K562 (cell line): ENCODE data around the gene CERS6. TPM values are rescaled to one million over a fixed set of nuclear protein-coding genes. Genes with fewer than 3 reads are reported as not detected.

Experiments
- ASH1L ChIP-seq: fragments of 450-650 bp; IDR thresholded peaks from 2 replicates; pipeline ENCODE4 v1.6.1; 2018; ENCODE audit warnings: borderline replicate concordance, mild to moderate bottlenecking, low read depth; ENCODE audit not compliant: partially characterized antibody
- BCL6 ChIP-seq: fragments of 250-450 bp; sonication (Bioruptor Pico); IDR thresholded peaks from 2 replicates; pipeline ENCODE4 v1.4.0; 2020
- FIP1L1 ChIP-seq: fragments of 200-400 bp; formaldehyde crosslinking; IDR thresholded peaks from 2 replicates; pipeline ENCODE4 v1.6.1; 2018; ENCODE audit warnings: mild to moderate bottlenecking, low read depth, low read length; ENCODE audit not compliant: poor library complexity, severe bottlenecking
- GATAD2B ChIP-seq: fragments of 450-650 bp; IDR thresholded peaks from 2 replicates; pipeline ENCODE4 v1.6.1; 2017; ENCODE audit warnings: mild to moderate bottlenecking, borderline replicate concordance
- GTF2E2 ChIP-seq: fragments of 200-800 bp; sonication (Bioruptor generic); IDR thresholded peaks from 2 replicates; pipeline ENCODE4 v1.6.1; 2016; ENCODE audit warnings: missing genetic modification characterization, missing compliant biosample characterization
- HLTF ChIP-seq: fragments of 450-650 bp; IDR thresholded peaks from 2 replicates; pipeline ENCODE4 v1.6.1; 2016
- HMG20B ChIP-seq: fragments of 250-450 bp; sonication (Bioruptor Pico); IDR thresholded peaks from 2 replicates; pipeline ENCODE4 v1.5.0; 2021; ENCODE audit warnings: mild to moderate bottlenecking
- HOXB6 ChIP-seq: fragments of 250-450 bp; sonication (Bioruptor Pico); IDR thresholded peaks from 2 replicates; pipeline ENCODE4 v1.5.1; 2022; ENCODE audit warnings: mild to moderate bottlenecking, borderline replicate concordance
- HSF4 ChIP-seq: fragments of 250-450 bp; sonication (Bioruptor Pico); IDR thresholded peaks from 2 replicates; pipeline ENCODE4 v2.1.2; 2022; ENCODE audit warnings: mild to moderate bottlenecking, moderate library complexity, borderline replicate concordance
- NBN ChIP-seq: fragments of 450-650 bp; IDR thresholded peaks from 2 replicates; pipeline ENCODE4 v1.6.1; 2016; ENCODE audit warnings: low read depth, mild to moderate bottlenecking
- POLR2AphosphoS5 ChIP-seq: IDR thresholded peaks from 2 replicates; pipeline ENCODE4 v1.6.1; 2011; ENCODE audit warnings: mild to moderate bottlenecking, low read depth, low read length, moderate library complexity; ENCODE audit not compliant: control insufficient read depth, insufficient read depth
- SREBF2 ChIP-seq: sonication (generic); formaldehyde crosslinking; IDR thresholded peaks from 2 replicates; pipeline ENCODE4 v1.4.0; 2020; ENCODE audit warnings: mild to moderate bottlenecking, missing genetic modification reagents
- SRSF1 ChIP-seq: fragments of 200-400 bp; formaldehyde crosslinking; IDR thresholded peaks from 2 replicates; pipeline ENCODE4 v1.6.1; 2017; ENCODE audit warnings: mild to moderate bottlenecking, low read depth, low read length, moderate library complexity
- U2AF2 ChIP-seq: fragments of 200-400 bp; formaldehyde crosslinking; optimal IDR thresholded peaks from 2 replicates; pipeline ENCODE3; 2017; ENCODE audit warnings: low read depth, mild to moderate bottlenecking, low read length
- ZKSCAN8 ChIP-seq: fragments of 200-800 bp; sonication (Bioruptor generic); IDR thresholded peaks from 2 replicates; pipeline ENCODE4 v1.6.1; 2016; ENCODE audit warnings: missing genetic modification characterization, missing compliant biosample characterization
- ZNF239 ChIP-seq: fragments of 250-450 bp; sonication (Bioruptor Pico); IDR thresholded peaks from 2 replicates; pipeline ENCODE4 v1.4.0; 2020; ENCODE audit warnings: mild to moderate bottlenecking
- polyA plus RNA-seq, 8 experiments: library from polyadenylated mRNA; depleted of rRNA in 4 of 8; stranded (reverse) in 5 of 8; unstranded in 3 of 8; fragments of >200 nt; fragmentation: Nextera tagmentation in 2 of 8; fragmentation: Illumina TruSeq in 1 of 8; extraction: Ambion mirVana in 2 of 8; extraction: Trizol in 1 of 8; gene quantifications; 2 replicates each; pipeline versions ENCODE4 v1.2.1 to v1.2.3, GENCODE V29; 2011 to 2014; ENCODE audit warnings: inconsistent platforms in 1 of 8, missing spikeins in 1 of 8
- total RNA-seq, 7 experiments: library from RNA; depleted of rRNA in 6 of 7; stranded (reverse); fragments of >200 nt in 6 of 7; fragmentation: Illumina TruSeq in 2 of 7; extraction: Trizol in 2 of 7; gene quantifications; 2 replicates each; pipeline versions ENCODE4 v1.2.1 to v1.2.3, GENCODE V29; 2011 to 2021; ENCODE audit warnings: low replicate concordance in 1 of 7
- TF ChIP-seq, protein P1 (sequence below): sonication (generic); formaldehyde crosslinking; IDR thresholded peaks from 2 replicates; pipeline ENCODE4 v1.8.0; 2022; ENCODE audit warnings: mild to moderate bottlenecking, missing genetic modification reagents
- TF ChIP-seq, protein P2 (sequence below): fragments of 450-650 bp; formaldehyde crosslinking; IDR thresholded peaks from 2 replicates; pipeline ENCODE4 v1.4.0; 2020; ENCODE audit warnings: mild to moderate bottlenecking, mixed read lengths
- TF ChIP-seq, protein P3 (sequence below): fragments of 450-650 bp; conservative IDR thresholded peaks from 2 replicates; pipeline ENCODE4 v1.6.1; 2016; ENCODE audit warnings: missing genetic modification characterization, low read depth, mild to moderate bottlenecking, control low read depth, missing compliant biosample characterization
- TF ChIP-seq, protein P4 (sequence below): sonication (generic); formaldehyde crosslinking; IDR thresholded peaks from 2 replicates; pipeline ENCODE4 v1.8.1; 2023; ENCODE audit warnings: mild to moderate bottlenecking, missing genetic modification reagents
- TF ChIP-seq, protein P5 (sequence below): sonication (generic); formaldehyde crosslinking; IDR thresholded peaks from 2 replicates; pipeline ENCODE4 v1.8.0; 2022; ENCODE audit warnings: missing genetic modification reagents, mild to moderate bottlenecking, moderate library complexity, borderline replicate concordance

CERS6 gene
- total and polyA plus RNA-seq, 9 of the 15 experiments (the other 6 are each of a cell fraction or from before 2014, with no cell fraction given) = 1.6 to 13.6 (median 11.4) TPM

DNA sequence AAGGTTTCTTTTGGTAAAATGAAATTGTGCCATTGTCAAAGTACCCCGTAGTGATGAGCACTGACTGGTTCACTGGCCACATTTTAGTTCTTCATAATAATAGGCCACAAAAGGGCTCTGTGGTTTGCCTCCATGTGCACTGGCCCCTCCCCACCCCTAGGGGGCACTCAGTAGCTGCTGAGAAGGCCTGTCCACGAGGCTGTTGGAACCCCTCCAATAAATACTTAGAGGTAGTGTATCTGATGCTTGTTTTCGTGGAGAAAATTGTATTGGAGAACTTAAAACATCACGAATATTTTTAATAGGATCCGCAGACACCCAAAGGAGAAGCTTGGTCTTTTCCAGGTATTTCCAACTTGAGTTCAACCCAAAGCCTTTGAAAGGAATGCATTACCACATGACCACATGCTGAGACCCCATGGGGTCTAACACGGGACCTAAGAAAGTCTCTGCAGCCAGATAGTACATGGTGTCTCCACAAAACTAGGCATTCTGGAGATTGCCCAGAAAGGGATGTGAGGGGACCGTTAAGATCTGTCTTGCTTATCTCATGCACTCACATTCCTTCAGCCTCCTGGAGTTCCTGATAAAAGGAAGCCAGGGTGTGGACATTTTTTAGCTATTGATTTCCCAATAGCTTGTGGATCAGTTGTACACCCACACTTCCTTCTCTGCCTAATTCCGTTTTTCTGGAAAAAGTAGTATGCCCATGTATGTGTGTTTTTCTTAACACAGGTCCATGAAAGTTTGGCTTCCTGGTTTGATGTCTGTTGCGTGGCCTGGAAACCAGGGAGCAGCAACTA lies 317.8 kb downstream of the CERS6 start (continued):
- TF ChIP-seq, protein P1, sequence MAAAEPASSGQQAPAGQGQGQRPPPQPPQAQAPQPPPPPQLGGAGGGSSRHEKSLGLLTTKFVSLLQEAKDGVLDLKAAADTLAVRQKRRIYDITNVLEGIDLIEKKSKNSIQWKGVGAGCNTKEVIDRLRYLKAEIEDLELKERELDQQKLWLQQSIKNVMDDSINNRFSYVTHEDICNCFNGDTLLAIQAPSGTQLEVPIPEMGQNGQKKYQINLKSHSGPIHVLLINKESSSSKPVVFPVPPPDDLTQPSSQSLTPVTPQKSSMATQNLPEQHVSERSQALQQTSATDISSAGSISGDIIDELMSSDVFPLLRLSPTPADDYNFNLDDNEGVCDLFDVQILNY (CRISPR knock-in tag) = no peak
- TF ChIP-seq SRSF1 = no peak
- 0 out of 2 replicates have a peak, but pooled peaks have one; percentile 69 for TF ChIP-seq HMG20B
- TF ChIP-seq, protein P2, sequence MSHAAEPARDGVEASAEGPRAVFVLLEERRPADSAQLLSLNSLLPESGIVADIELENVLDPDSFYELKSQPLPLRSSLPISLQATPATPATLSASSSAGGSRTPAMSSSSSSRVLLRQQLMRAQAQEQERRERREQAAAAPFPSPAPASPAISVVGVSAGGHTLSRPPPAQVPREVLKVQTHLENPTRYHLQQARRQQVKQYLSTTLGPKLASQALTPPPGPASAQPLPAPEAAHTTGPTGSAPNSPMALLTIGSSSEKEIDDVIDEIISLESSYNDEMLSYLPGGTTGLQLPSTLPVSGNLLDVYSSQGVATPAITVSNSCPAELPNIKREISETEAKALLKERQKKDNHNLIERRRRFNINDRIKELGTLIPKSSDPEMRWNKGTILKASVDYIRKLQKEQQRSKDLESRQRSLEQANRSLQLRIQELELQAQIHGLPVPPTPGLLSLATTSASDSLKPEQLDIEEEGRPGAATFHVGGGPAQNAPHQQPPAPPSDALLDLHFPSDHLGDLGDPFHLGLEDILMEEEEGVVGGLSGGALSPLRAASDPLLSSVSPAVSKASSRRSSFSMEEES (CRISPR knock-in tag) = peak; percentile 41; the same call in 1 of the 2 replicates
- no peak; the same call in 1 of the 2 replicates for TF ChIP-seq BCL6 (CRISPR knock-in tag)
- TF ChIP-seq POLR2AphosphoS5 = peak; percentile 97
- TF ChIP-seq FIP1L1 = no peak
- TF ChIP-seq HSF4 (CRISPR knock-in tag) = no peak
- TF ChIP-seq NBN = peak; percentile 84
- no peak for TF ChIP-seq GTF2E2 (tag)
- peak; percentile 90; the same call in 1 of the 2 replicates for TF ChIP-seq HLTF
- TF ChIP-seq U2AF2 = no peak
- TF ChIP-seq HOXB6 (CRISPR knock-in tag) = no peak
- TF ChIP-seq, protein P3, sequence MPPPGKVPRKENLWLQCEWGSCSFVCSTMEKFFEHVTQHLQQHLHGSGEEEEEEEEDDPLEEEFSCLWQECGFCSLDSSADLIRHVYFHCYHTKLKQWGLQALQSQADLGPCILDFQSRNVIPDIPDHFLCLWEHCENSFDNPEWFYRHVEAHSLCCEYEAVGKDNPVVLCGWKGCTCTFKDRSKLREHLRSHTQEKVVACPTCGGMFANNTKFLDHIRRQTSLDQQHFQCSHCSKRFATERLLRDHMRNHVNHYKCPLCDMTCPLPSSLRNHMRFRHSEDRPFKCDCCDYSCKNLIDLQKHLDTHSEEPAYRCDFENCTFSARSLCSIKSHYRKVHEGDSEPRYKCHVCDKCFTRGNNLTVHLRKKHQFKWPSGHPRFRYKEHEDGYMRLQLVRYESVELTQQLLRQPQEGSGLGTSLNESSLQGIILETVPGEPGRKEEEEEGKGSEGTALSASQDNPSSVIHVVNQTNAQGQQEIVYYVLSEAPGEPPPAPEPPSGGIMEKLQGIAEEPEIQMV = no peak
- peak; percentile 99 for TF ChIP-seq GATAD2B
- peak; percentile 64 for TF ChIP-seq ZNF239
- TF ChIP-seq SREBF2 = no peak
- TF ChIP-seq ASH1L = no peak
- TF ChIP-seq, protein P4, sequence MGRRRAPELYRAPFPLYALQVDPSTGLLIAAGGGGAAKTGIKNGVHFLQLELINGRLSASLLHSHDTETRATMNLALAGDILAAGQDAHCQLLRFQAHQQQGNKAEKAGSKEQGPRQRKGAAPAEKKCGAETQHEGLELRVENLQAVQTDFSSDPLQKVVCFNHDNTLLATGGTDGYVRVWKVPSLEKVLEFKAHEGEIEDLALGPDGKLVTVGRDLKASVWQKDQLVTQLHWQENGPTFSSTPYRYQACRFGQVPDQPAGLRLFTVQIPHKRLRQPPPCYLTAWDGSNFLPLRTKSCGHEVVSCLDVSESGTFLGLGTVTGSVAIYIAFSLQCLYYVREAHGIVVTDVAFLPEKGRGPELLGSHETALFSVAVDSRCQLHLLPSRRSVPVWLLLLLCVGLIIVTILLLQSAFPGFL (CRISPR knock-in tag) = no peak
- TF ChIP-seq, protein P5, sequence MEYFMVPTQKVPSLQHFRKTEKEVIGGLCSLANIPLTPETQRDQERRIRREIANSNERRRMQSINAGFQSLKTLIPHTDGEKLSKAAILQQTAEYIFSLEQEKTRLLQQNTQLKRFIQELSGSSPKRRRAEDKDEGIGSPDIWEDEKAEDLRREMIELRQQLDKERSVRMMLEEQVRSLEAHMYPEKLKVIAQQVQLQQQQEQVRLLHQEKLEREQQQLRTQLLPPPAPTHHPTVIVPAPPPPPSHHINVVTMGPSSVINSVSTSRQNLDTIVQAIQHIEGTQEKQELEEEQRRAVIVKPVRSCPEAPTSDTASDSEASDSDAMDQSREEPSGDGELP (CRISPR knock-in tag) = peak; percentile 54; the same call in 1 of the 2 replicates
- TF ChIP-seq ZKSCAN8 (CRISPR knock-in tag) = peak; percentile 91; the same call in 1 of the 2 replicates
